ENCODE measurements around the gene AGRN. TPM values are rescaled to one million over a fixed set of nuclear protein-coding genes. Genes with fewer than 3 reads are reported as not detected.

Gene AGRN
- total RNA-seq, 1 experiment from 2014 or later = 175 TPM

DNA sequence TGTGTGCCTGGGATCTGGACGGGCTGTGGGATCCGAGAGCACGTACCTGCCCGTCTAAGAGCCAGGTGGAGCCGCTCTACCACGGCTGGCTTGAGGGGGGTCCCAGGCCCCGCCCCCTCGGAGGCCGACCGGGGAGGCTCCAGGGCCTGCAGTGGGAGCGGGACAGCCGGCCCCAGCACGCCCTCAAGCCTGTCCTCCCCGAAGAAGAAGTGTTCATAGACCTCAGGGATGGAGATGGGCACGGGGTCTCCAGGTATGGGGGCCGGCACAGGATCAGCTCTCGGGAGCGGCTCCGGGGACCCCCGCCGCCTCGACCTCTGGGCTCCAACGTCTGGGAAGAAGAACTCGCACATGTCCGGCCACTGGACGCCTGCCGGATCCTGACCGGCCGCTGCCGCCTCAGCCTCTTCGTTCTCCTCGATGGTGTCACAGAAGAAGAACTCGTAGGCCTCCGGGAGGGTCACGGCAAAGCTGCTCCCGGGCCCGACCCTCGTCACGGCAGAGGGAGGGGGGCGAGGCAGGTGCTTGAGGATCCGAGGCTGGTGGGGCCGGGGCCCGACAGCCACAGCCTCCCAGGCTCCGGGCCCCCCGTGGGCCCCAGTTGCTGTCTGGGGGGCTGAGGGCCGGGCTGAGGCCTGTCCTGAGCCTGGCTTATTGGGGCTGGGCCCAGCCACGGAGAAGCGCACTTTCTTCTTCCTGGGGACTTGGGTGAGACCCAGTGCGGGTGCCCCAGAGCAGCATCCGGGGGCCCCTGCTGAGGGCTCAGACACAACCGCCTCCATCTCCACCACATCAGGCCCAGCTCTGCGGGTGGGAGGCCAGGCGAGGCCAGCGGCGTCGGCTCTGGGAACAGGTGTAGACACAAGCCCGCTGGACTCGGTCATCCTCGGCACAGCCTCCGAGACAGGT lies 40.8 kb upstream of the AGRN start:
- H3K4ac ChIP-seq (ENCODE audit: low read depth, low read length) = no peak overlapping the region
- H2BK20ac ChIP-seq (ENCODE audit: low read depth, low read length, poor library complexity, severe bottlenecking) = no peak overlapping the region
- DNase-seq = no peak
- peaks cover 67% of the 10 kb centered on the region for H3K27me3 Mint-ChIP-seq (ENCODE audit: low read depth)
- H3K23ac ChIP-seq (ENCODE audit: insufficient read length, low read depth, low read length) = no peak overlapping the region
- H3K9me3 Mint-ChIP-seq = peaks cover 4 to 6% of the 10 kb centered on the region in 2 experiments
- no peak overlapping the region for H2BK120ac ChIP-seq (ENCODE audit: low read depth, low read length, poor library complexity, severe bottlenecking)
- no peaks in the 10 kb centered on the region for H3K79me1 ChIP-seq (ENCODE audit: insufficient read depth, low read depth, low read length, poor library complexity, severe bottlenecking)
- no peak overlapping the region for H3K4me2 ChIP-seq (ENCODE audit: insufficient read depth, insufficient read length, low read length)
- H4K5ac ChIP-seq (ENCODE audit: insufficient read length, low read depth, low read length) = no peak overlapping the region
- TF ChIP-seq CTCF (conservative IDR thresholded peaks at IDR 0.05) = no peak
- H3K36me3 Mint-ChIP-seq (ENCODE audit: insufficient read depth in 1 of 3, low read depth in 3 of 3) = peaks cover 0 to 6% (median 4%) of the 10 kb centered on the region in 3 experiments; a peak in 4 of 7 replicates
- H3K27me3 ChIP-seq (ENCODE audit: insufficient read depth, low read length) = peaks cover 2% of the 10 kb centered on the region; the same call in 1 of the 2 replicates
- no peaks in the 10 kb centered on the region for H3K79me2 ChIP-seq (ENCODE audit: insufficient read depth, low read length)
- no peak overlapping the region for H2AK5ac ChIP-seq (ENCODE audit: insufficient read length, low read length)
- H2BK5ac ChIP-seq (ENCODE audit: insufficient read length, low read length) = no peak overlapping the region
- no peak overlapping the region for H3K9ac ChIP-seq (ENCODE audit: extremely low read depth, insufficient read length, low read length)
- WGBS (ENCODE audit: extremely low coverage, insufficient read length, low lambda C conversion rate) = no CpG with 5 or more reads among the region's 60 CpGs
- no peak overlapping the region for H3K56ac ChIP-seq (ENCODE audit: insufficient read length, low read depth, low read length)
- H3K4me1 Mint-ChIP-seq = peaks cover 5 to 9% of the 10 kb centered on the region in 2 experiments; a peak in 3 of 4 replicates
- H3K9me3 ChIP-seq (ENCODE audit: control insufficient read depth, low read depth, low read length) = no peaks in the 10 kb centered on the region
- H4K91ac ChIP-seq (ENCODE audit: insufficient read length, low read depth, low read length) = no peak overlapping the region
- H3K18ac ChIP-seq (ENCODE audit: insufficient read length, low read depth, low read length) = no peak overlapping the region
- H3K4me1 ChIP-seq (ENCODE audit: insufficient read depth, low read length) = no peaks in the 10 kb centered on the region
- H3K4me3 Mint-ChIP-seq = no peak overlapping the region
- no peak overlapping the region for H4K8ac ChIP-seq (replicated peaks; ENCODE audit: insufficient read length, low read depth, low read length)
- H4K20me1 ChIP-seq (ENCODE audit: control insufficient read depth, insufficient read depth, insufficient read length) = no peaks in the 10 kb centered on the region
- no peak overlapping the region for H2BK15ac ChIP-seq (ENCODE audit: low read depth, low read length)
- no peak overlapping the region for H3T11ph ChIP-seq (ENCODE audit: low read length)
- no peak overlapping the region for H2AFZ ChIP-seq (ENCODE audit: low read length)
- H3K27ac ChIP-seq (ENCODE audit: insufficient read length, low read depth, low read length) = no peak overlapping the region
- H3K27ac Mint-ChIP-seq = no peak overlapping the region
- no peak overlapping the region; the same call in 1 of the 2 replicates for H3K14ac ChIP-seq (ENCODE audit: insufficient read depth, low read length)
- no peaks in the 10 kb centered on the region for H3K23me2 ChIP-seq (ENCODE audit: insufficient read length, low read depth, low read length, poor library complexity, severe bottlenecking)
- no peak overlapping the region for H2BK12ac ChIP-seq (ENCODE audit: insufficient read length, low read depth, low read length)

All from H9 (cell line).